Activated naive CD4-positive, alpha-beta T cell (primary cell): ENCODE data around the gene OVCH1.
"Not testable (repeated sequence)": the region's sequence is repeated elsewhere in the genome, so short reads cannot be mapped to it uniquely, and the experiment has no call there.

ENCODE experiments used
- DNase-seq, 4 experiments: peaks; one replicate each; lab custom pipeline; 2025; lab: John Stamatoyannopoulos, UW

Gene OVCH1

GRCh38 chr12:29492891-29493290 lies 4.6 kb downstream of the OVCH1 start:
- no peak for DNase-seq

DNA sequence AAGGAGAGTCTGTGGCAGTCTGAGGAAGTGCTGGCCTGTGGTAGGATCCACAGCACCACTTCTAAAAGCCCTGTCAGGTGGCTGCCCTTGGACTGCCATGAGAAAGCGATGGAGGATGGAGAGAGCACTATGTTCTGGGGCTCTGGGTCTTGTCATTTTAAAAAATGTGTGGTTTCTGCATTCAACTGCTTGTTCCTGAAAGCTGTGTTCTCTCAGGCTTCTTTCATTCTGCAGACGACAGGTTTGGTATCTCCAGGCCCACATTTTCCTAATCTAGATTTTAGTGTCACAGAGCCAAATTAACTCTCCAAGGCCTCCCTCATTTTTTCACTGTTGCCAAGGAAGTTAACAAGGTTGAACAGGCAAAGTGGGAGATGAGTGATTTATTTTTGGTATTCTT lies 10.5 kb downstream of the OVCH1 start:
- no peak for DNase-seq

DNA sequence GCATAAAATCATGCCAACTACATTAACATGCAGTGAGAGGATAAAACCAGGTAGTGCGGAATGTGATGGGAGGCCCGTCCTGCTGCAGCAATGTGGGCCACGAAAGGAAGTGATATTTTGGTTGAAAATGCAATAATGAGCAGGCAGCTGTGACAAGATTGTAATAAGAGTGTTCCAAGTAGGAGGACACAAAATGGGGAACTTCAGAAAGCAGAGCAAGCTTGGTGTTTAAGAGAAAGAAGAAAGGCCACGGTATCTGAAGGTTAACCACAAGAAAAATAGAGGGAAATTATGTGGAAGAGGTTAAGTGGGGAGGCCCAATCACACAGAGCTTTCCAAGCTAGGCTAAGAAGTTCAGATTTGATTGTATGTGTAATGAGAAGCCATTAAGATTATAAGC lies 34.3 kb downstream of the OVCH1 start:
- DNase-seq, result no peak

DNA sequence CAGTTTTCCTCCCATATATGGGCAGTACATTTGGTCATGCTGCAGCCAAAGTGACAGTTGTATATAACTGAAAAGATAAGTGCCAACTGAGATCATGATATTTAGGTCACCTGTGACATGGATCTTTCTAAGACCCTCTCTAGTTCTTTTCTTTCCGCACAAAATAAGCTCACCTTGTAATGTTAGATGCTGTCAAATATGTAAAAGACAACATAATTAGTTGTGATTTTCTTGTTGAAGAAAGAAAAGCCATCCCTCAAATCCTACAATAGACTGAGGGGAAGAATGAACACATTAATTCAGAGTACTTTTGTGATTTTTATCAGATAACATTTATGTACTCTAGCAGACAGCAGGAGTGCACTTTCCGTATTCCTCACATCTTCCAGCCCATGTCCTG lies 37.4 kb downstream of the OVCH1 start:
- no peak for DNase-seq

DNA sequence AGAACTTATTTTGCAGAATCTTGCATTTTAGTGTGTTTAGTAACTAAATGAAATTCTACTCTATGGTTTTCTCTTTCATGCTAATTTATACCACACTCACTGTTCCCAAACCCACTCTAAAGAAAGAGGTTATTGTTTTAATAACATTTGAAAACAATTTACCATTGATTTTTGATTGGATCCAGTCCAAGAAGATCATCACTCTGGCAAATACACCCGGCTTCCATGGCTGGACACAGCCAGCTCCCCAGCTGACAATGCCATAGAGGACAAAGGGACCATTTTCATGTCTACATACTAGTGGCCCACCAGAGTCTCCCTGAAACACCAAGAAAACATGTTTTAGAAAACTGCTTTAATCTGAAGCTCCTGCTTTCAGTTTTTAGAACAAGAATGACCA lies 42.4 kb downstream of the OVCH1 start:
- DNase-seq, result no peak

GRCh38 chr12:29451888-29452287 lies 45.6 kb downstream of the OVCH1 start:
- no peak for DNase-seq

- DNase-seq, result no peak
These were observed 49.3 kb downstream of the OVCH1 start for GRCh38 chr12:29448157-29448556.

DNA sequence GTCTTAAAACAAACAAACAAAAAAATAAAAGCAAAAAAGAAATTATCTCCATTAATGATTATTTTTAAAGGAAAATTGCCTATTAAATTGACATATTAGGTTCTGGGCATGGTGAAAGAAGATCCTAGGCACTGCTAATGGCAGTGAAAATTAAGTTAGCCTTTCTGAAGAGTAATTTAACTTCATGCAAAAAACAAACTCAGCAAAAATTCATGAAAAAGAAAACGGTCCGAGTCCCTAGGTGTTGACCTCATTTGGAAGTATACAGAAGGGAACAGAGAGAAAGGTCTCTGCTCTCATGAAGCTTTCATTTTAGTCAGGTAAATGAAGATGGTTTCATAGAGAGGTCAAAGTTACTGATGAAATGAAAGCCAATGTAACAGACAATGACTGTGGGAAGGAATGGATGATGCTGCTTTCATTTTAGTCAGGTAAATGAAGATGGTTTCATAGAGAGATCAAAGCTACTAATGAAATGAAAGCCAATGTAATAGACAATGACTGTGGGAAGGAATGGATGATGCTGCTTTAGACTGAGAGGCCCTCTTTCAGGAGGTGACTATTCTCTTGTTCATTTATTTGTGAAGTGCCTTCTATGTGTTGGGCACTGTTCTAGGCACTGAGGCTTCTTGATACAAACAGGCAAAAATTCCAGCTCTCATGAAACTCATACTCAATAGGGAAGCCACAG lies 50.1 kb downstream of the OVCH1 start:
- DNase-seq, result no peak

- DNase-seq, result no peak
These were observed 58.0 kb downstream of the OVCH1 start for GRCh38 chr12:29439506-29439905.

GRCh38 chr12:29438752-29439408 lies 58.6 kb downstream of the OVCH1 start:
- DNase-seq, result no peak

DNA sequence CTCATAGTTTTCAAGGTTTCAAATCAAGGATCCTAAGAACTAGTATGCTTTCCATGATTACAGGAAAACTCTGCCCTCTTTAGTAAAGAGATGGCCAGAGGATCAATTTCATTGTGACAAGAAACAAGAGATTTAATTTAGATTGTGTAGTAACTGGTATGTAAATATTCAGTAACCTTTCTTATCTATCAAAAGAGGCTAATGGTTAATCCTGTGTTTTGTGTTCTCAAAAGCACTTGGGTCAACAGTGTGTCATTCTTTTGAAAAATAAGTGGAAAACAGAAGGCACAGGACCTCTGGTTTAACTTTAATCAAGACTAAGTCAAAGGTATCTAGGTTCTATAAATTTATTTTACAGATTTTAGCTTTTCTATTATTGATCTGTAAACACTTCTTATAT lies 59.9 kb downstream of the OVCH1 start:
- no peak for DNase-seq

GRCh38 chr12:29436815-29437214 lies 60.7 kb downstream of the OVCH1 start:
- not testable (repeated sequence) for DNase-seq

DNA sequence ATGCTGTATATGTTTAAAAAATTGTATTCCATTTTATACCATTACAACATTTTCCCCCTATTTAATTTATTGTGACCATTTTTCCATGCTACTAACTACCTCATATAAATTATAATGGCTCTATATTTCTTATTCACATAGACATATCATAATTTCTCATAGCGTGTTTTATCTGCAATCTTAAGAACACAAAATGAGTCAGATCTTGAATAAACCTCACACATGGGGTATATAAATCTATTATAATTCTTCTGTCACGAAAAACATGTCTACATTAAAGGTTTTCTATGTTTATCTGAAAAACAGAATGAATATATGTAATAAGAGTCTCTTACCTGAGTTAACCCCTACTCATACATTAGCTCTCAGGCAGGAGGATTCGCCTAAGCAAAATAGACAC lies 66.0 kb downstream of the OVCH1 start:
- no peak for DNase-seq

- DNase-seq, result no peak
These were observed 66.8 kb downstream of the OVCH1 start for GRCh38 chr12:29430716-29431044.

DNA sequence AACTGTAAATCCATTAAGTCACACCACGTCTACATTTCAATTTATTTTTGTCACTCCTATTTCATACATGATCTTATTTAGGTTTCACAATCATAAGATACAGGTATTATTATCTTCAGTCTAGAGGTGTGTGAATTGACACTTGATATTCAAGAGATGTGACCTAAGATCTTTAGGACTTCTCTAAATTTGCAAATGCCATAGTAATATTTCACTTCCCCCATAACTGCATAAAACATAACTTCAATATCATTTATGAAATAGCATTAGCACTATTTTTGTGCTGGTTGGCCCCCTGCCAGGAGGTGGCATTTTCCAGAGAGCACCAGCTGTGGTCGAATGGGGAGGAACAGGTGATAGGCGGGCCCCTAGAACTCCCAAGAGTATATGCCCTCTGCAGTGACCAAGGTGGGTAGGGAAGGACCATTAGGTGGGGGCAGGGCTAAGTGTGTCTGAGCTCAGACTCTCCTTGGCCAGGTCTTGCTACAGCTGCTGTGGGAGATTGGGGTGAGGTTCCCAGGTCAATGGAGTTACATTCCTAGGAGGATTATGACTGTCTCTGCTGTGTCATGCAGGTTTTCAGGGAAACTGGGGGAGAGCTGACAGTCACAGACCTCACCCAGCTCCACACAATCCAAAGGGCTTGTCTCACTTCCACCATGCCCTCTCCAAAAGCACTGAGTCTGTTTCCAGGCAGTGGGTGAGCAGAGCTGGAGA lies 67.3 kb downstream of the OVCH1 start:
- no peak for DNase-seq

DNA sequence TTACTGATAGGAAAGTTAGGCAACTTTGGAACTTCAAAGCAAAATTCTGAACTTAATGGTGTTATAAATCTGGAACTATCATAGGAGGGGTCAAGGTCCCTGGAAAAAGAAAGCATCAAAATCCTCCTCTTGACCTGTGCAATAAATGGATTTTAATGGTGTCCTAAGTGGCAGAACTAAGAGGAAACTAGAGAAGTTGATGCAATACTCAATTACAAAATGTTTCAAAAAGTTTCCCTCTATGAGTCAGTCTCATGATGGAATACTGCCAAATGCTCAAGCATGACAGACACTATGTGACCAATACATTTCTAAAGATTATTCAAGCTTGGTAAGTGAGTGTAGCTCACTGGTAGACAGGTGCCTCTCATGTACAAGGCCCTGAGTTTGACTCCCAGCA lies 68.9 kb downstream of the OVCH1 start:
- no peak for DNase-seq

DNA sequence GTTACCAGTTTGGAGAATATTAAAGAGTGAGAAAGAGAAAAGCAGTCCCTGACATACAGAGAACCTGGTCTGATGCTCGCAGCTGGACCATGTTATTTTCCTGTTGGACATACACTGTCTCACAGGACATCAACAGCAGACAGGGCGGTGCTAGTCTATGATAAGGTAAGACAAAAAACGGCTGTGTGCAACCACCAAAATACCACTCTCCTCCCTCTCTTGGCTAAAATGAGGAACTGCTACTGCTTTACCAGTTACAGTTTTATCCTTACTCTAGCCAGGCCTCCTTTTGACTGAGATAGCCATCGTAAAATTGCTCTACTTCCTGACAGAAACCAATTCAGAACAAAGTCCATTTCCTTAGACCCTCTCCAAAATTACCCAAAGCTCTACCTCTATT lies 69.5 kb downstream of the OVCH1 start:
- DNase-seq, result no peak

DNA sequence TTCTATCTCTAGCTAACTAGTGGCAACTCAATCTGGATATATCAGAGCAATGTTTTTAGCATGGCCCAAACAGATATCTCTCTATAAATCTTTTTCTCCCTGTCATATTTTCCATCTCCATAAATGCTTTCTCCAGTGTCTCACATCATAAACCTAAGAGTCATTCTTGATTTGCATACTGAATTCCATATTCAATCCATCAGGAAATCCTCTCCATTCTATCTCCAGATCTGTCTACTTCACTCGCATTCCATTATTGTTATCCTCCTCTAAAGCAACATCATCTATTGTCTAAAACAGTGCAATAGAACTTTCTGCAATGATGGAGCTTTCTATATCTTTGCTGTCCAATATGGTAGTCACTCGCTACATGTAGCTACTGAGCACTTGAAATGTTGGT lies 71.0 kb downstream of the OVCH1 start:
- no peak for DNase-seq

- no peak for DNase-seq
These were observed 71.8 kb downstream of the OVCH1 start for GRCh38 chr12:29425722-29426121.

GRCh38 chr12:29416748-29417147 lies 80.7 kb downstream of the OVCH1 start:
- no peak for DNase-seq

DNA sequence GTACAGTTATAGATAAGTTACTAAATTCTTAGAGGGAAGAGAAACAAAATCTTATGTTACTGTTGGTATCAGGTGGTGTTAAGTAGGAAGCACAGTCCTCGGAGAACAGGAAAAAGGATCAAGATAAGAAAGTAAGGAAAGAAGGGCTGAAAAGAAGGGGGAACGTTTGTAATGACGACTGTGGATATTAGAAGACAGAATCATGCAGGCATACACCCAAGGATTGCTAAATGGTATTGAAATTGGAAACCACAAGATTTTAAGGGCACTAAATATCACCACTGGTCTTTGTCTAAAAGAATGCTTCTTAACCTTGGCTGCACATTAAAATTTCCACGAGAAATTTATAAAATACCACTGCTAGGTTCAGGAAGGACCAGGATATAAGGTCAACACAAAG lies 82.4 kb downstream of the OVCH1 start:
- no peak for DNase-seq

GRCh38 chr12:29414368-29414767 lies 83.1 kb downstream of the OVCH1 start:
- DNase-seq, result no peak

GRCh38 chr12:29405561-29405960 lies 91.9 kb downstream of the OVCH1 start:
- no peak for DNase-seq

DNA sequence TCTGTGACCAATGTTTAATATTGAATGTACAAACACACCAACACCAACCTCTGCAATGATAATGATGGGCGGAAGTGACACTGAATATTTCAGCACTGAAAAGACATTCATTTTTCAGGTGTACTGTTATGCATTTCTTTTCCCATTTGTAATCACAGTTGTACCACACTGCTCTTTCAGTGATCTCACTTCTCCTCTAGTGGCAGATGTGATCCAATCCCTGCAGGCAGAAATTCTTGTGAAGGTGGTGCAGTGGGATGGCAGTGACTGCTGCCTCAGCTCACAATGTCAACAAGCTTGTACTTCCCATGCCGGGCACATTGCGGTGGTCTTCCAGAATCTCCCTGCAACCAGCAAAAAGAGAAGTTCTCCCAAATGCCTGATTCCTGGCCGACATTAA lies 93.5 kb downstream of the OVCH1 start:
- no peak for DNase-seq
